ENCODE measurements around the gene FAM228A. TPM values are rescaled to one million over a fixed set of nuclear protein-coding genes. Genes with fewer than 3 reads are reported as not detected.
A peak's percentile ranks its signal among the peaks of the same experiment; 100 is the strongest.

FAM228A gene
- total RNA-seq, 1 donor from 2014 or later, result not detected

DNA sequence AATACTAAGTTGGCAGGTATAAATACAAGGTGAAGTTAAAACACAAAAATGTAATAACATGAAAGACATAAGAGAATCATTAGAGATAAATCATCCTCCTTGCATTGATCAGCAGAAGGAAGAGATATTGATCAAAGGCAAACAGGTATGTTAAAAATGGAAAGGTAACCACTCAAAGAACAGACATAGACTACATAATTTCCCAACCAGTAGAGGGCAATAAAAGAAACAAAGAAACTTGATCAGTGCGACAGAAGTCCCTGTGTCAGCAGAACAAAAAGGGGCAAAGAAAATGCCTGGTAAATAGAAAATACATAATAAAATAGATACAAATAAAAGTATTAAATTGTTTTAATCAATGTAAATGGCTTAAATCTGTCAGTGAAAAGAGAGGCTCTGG, 53.6 kb downstream of the FAM228A start:
- no peaks in the 10 kb centered on the region for H3K9me3 Mint-ChIP-seq
- TF ChIP-seq EZH2 (IDR thresholded peaks at IDR 0.05), result no peak
- TF ChIP-seq, protein P1, sequence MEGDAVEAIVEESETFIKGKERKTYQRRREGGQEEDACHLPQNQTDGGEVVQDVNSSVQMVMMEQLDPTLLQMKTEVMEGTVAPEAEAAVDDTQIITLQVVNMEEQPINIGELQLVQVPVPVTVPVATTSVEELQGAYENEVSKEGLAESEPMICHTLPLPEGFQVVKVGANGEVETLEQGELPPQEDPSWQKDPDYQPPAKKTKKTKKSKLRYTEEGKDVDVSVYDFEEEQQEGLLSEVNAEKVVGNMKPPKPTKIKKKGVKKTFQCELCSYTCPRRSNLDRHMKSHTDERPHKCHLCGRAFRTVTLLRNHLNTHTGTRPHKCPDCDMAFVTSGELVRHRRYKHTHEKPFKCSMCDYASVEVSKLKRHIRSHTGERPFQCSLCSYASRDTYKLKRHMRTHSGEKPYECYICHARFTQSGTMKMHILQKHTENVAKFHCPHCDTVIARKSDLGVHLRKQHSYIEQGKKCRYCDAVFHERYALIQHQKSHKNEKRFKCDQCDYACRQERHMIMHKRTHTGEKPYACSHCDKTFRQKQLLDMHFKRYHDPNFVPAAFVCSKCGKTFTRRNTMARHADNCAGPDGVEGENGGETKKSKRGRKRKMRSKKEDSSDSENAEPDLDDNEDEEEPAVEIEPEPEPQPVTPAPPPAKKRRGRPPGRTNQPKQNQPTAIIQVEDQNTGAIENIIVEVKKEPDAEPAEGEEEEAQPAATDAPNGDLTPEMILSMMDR (IDR thresholded peaks at IDR 0.05), result peak; percentile 34
- Histone ChIP-seq H2AFZ (replicated peaks) (no peak overlapping the region), H3K27me3 (no peaks in the 10 kb centered on the region), H4K20me1 (ENCODE audit: low read depth) (no peaks in the 10 kb centered on the region), H3F3A (ENCODE audit: low read depth) (no peaks in the 10 kb centered on the region), H3K27ac (no peak overlapping the region), H3K4me1 (peaks cover 5% of the 10 kb centered on the region), H3K9ac (no peak overlapping the region), H3K4me2 (no peak overlapping the region), H3K4me3 (no peak overlapping the region), H3K9me3 (ENCODE audit: low read depth) (no peaks in the 10 kb centered on the region), H3K79me2 (ENCODE audit: low read depth) (no peaks in the 10 kb centered on the region), H3K36me3 (no peaks in the 10 kb centered on the region)
- no peaks in the 10 kb centered on the region for H3K27me3 Mint-ChIP-seq (ENCODE audit: insufficient read depth, low read depth)
- H3K36me3 Mint-ChIP-seq, result no peaks in the 10 kb centered on the region
- no peak overlapping the region for H3K4me3 Mint-ChIP-seq
- peaks cover 19% of the 10 kb centered on the region for H3K4me1 Mint-ChIP-seq
- no peak for DNase-seq (ENCODE audit: low spot score)
- no peak overlapping the region for H3K27ac Mint-ChIP-seq

DNA sequence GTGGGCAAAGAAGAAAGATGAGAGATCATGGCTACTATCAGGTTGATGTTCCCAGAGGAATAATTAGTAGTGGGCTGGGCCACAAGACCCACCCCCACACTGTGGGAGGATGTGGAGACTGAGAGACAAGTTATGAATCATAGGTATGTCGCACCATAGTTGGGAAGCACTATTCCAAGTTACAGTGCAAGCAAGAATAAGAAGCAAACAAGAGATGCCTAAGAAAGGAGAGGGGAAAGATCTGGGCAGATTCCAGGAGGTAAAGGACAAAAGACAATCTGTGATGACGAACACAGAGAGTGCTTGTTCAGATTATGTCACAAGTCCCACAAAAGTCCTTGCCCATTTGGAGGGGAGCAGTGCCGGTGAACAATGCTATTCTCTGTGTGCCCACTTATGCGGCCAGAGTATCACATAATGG, 56.6 kb downstream of the FAM228A start:
- no peak overlapping the region for H3K27ac ChIP-seq
- Mint-ChIP-seq H3K36me3 (no peaks in the 10 kb centered on the region), H3K27ac (no peak overlapping the region), H3K4me1 (peaks cover 1% of the 10 kb centered on the region), H3K27me3 (ENCODE audit: insufficient read depth, low read depth) (no peaks in the 10 kb centered on the region), H3K9me3 (no peaks in the 10 kb centered on the region), H3K4me3 (no peak overlapping the region)
- no peak overlapping the region for H2AFZ ChIP-seq (replicated peaks)
- TF ChIP-seq EZH2phosphoT487 (IDR thresholded peaks at IDR 0.05), result no peak
- TF ChIP-seq EZH2 (IDR thresholded peaks at IDR 0.05), result no peak
- TF ChIP-seq, protein P1 (IDR thresholded peaks at IDR 0.05), result no peak
- H3K27me3 ChIP-seq, result no peaks in the 10 kb centered on the region
- no peak overlapping the region for H3K4me3 ChIP-seq
- no peaks in the 10 kb centered on the region for H3F3A ChIP-seq (ENCODE audit: low read depth)
- no peaks in the 10 kb centered on the region for H3K36me3 ChIP-seq
- no peak overlapping the region for H3K4me2 ChIP-seq
- H3K79me2 ChIP-seq (ENCODE audit: low read depth), result no peaks in the 10 kb centered on the region
- H3K4me1 ChIP-seq, result peaks cover 10% of the 10 kb centered on the region
- no peak for DNase-seq (ENCODE audit: low spot score)
- H3K9me3 ChIP-seq (ENCODE audit: low read depth), result no peaks in the 10 kb centered on the region
- no peaks in the 10 kb centered on the region for H4K20me1 ChIP-seq (ENCODE audit: low read depth)
- no peak overlapping the region for H3K9ac ChIP-seq

DNA sequence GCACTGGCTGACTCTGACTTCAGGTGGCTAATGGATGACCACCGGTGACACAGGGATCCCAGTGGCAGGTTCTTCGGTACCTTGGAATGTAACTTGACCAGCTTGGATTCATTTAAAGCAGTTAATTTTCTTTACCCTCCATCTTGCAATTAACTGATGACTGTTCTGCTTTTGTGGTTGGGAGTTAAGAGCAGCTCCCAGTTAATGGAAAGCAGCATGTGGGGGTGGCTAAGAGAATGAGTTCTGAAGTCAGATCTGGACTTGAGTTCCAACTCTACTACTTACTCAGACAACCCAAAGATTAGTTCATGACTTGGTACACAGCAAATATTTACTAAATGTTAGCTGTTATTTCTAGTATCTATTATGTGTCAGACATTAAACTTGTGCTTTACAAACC, 58.5 kb downstream of the FAM228A start:
- Histone ChIP-seq H3K4me1 (peaks cover 10% of the 10 kb centered on the region), H3K27me3 (no peaks in the 10 kb centered on the region), H3K9ac (no peak overlapping the region), H3K27ac (no peak overlapping the region), H3K4me2 (no peak overlapping the region), H3K79me2 (ENCODE audit: low read depth) (no peaks in the 10 kb centered on the region), H3K9me3 (ENCODE audit: low read depth) (no peaks in the 10 kb centered on the region), H3K4me3 (no peak overlapping the region), H3K36me3 (no peaks in the 10 kb centered on the region), H2AFZ (replicated peaks) (no peak overlapping the region), H4K20me1 (ENCODE audit: low read depth) (no peaks in the 10 kb centered on the region), H3F3A (ENCODE audit: low read depth) (no peaks in the 10 kb centered on the region)
- no peaks in the 10 kb centered on the region for H3K4me1 Mint-ChIP-seq
- TF ChIP-seq, protein P1 (IDR thresholded peaks at IDR 0.05), result no peak
- TF ChIP-seq EZH2 (IDR thresholded peaks at IDR 0.05), result no peak
- no peaks in the 10 kb centered on the region for H3K27me3 Mint-ChIP-seq (ENCODE audit: insufficient read depth, low read depth)
- H3K4me3 Mint-ChIP-seq, result no peak overlapping the region
- no peak for DNase-seq (ENCODE audit: low spot score)
- no peaks in the 10 kb centered on the region for H3K9me3 Mint-ChIP-seq
- H3K36me3 Mint-ChIP-seq, result no peaks in the 10 kb centered on the region
- H3K27ac Mint-ChIP-seq, result no peak overlapping the region

DNA sequence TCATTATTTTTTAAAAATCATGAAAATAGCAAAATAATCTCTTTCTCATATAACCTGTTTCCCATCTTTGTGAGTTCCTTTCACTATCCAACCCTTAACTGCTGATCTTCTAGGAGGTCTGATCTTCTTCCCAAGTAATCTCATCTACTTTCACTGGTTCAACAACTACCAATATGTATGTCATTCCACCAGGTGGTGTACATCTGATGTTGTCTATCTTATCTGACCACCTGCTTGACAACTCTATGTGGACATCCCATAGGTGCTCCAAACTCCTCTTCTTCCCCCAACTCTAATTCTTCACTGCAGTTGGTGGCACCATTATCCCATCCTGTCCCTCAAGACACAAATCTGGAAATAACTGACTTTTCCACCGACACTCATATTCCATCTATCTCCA, 62.5 kb downstream of the FAM228A start:
- TF ChIP-seq EZH2phosphoT487 (IDR thresholded peaks at IDR 0.05), result no peak
- no peak for TF ChIP-seq EZH2 (IDR thresholded peaks at IDR 0.05)
- TF ChIP-seq, protein P1 (IDR thresholded peaks at IDR 0.05), result no peak
- no peaks in the 10 kb centered on the region for H3K4me1 Mint-ChIP-seq
- peaks cover 10% of the 10 kb centered on the region for H3K4me1 ChIP-seq
- no peaks in the 10 kb centered on the region for H3K9me3 Mint-ChIP-seq
- no peaks in the 10 kb centered on the region for H3K36me3 ChIP-seq
- H3F3A ChIP-seq (ENCODE audit: low read depth), result no peaks in the 10 kb centered on the region
- no peaks in the 10 kb centered on the region for H3K27me3 Mint-ChIP-seq (ENCODE audit: insufficient read depth, low read depth)
- H3K27me3 ChIP-seq, result no peaks in the 10 kb centered on the region
- no peak overlapping the region for H3K27ac ChIP-seq
- H3K36me3 Mint-ChIP-seq, result no peaks in the 10 kb centered on the region
- no peaks in the 10 kb centered on the region for H3K79me2 ChIP-seq (ENCODE audit: low read depth)
- H2AFZ ChIP-seq (replicated peaks), result no peak overlapping the region
- H3K4me3 ChIP-seq, result no peak overlapping the region
- H3K4me3 Mint-ChIP-seq, result no peak overlapping the region
- no peak for DNase-seq (ENCODE audit: low spot score)
- H3K9ac ChIP-seq, result no peak overlapping the region
- no peak overlapping the region for H3K4me2 ChIP-seq
- no peaks in the 10 kb centered on the region for H3K9me3 ChIP-seq (ENCODE audit: low read depth)
- H4K20me1 ChIP-seq (ENCODE audit: low read depth), result no peaks in the 10 kb centered on the region
- no peak overlapping the region for H3K27ac Mint-ChIP-seq
